IPS-18a (cell line): ENCODE results near the gene WASF1.

ENCODE experiments used
- H3K27ac ChIP-seq: one replicate; pipeline ENCODE4 v1.5.1; 2013; ENCODE audit warnings: low read length
- H3K27me3 ChIP-seq: one replicate; pipeline ENCODE4 v1.6.1; 2013; ENCODE audit warnings: mild to moderate bottlenecking, low read length; ENCODE audit not compliant: control insufficient read depth, insufficient read depth
- H3K36me3 ChIP-seq: one replicate; pipeline ENCODE4 v1.6.1; 2013; ENCODE audit warnings: low read depth, low read length; ENCODE audit not compliant: control insufficient read depth
- H3K4me1 ChIP-seq: one replicate; pipeline ENCODE4 v1.6.1; 2013; ENCODE audit warnings: low read depth, low read length; ENCODE audit not compliant: control insufficient read depth
- H3K4me3 ChIP-seq: one replicate; pipeline ENCODE4 v1.5.1; 2013; ENCODE audit warnings: low read length
- H3K9ac ChIP-seq: one replicate; pipeline ENCODE4 v1.6.1; 2013; ENCODE audit warnings: mild to moderate bottlenecking, low read length, moderate library complexity
- H3K9me3 ChIP-seq: one replicate; pipeline ENCODE4 v1.6.1; 2013; ENCODE audit warnings: low read depth, low read length; ENCODE audit not compliant: control insufficient read depth

WASF1 gene

GRCh38 chr6:110050440-110050813 lies 129.0 kb downstream of the WASF1 start:
- no peaks in the 10 kb centered on the region for H3K9me3 ChIP-seq
- H3K27ac ChIP-seq, result no peak overlapping the region
- H3K4me3 ChIP-seq, result no peak overlapping the region
- no peaks in the 10 kb centered on the region for H3K36me3 ChIP-seq
- H3K27me3 ChIP-seq, result no peaks in the 10 kb centered on the region
- H3K9ac ChIP-seq, result no peak overlapping the region
- no peaks in the 10 kb centered on the region for H3K4me1 ChIP-seq
